PFSK-1 (cell line): ENCODE results near the gene PCARE.

Experiments
- REST ChIP-seq, 2 experiments: IDR thresholded peaks; 2 replicates each; pipeline versions ENCODE4 v1.6.1 to v1.8.0; 2011 to 2012; ENCODE audit warnings: low read depth in 2 of 2, low read length in 2 of 2, control low read depth in 1 of 2, inconsistent platforms in 1 of 2, mild to moderate bottlenecking in 1 of 2, moderate library complexity in 1 of 2; ENCODE audit not compliant: insufficient read depth in 1 of 2
- TAF1 ChIP-seq: IDR thresholded peaks from 2 replicates; pipeline ENCODE4 v1.6.1; 2012; ENCODE audit warnings: low read length, control low read depth, borderline replicate concordance; ENCODE audit not compliant: insufficient read depth

- TF ChIP-seq REST (IDR thresholded peaks at IDR 0.05; ENCODE audit: insufficient read depth in 1 of 2, low read depth in 2 of 2, low read length in 2 of 2) (no peak), TAF1 (no peak)
Measured at GRCh38 chr2:29021886-29022285, 52.4 kb downstream of the PCARE start.
